GM21526 (cell line): ENCODE measurements around the gene SLIT2.

ENCODE experiments used
- ATAC-seq: cut with Tn5 transposase; IDR thresholded peaks from one replicate; pipeline ENCODE4 v1.9.1; 2021; ENCODE audit warnings: moderate library complexity; ENCODE audit not compliant: unreplicated experiment, low FRiP score

The SLIT2 gene

DNA sequence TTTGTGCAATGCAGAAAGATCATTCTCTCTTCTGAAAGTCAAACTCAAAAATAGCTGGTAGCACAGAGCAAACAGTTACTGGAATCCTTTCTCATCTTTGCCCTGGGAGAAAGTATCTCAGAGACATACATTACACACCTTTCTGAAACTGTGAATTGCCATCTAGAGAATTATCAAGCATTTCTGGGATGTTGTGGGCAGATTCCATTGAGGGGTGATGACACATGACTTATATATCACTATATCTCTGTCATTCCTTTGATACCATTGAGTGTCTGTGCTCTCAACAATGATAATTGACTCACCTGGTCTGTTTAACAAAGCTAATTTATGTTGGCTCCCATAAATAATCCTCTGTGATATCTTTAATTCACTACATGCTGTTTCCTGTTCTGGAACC lies 13.0 kb downstream of the SLIT2 start:
- no peak for ATAC-seq

- ATAC-seq, result no peak
These were observed 14.0 kb downstream of the SLIT2 start for GRCh38 chr4:20265726-20266125.

- ATAC-seq, result no peak
These were observed 14.7 kb downstream of the SLIT2 start for GRCh38 chr4:20266215-20267082.

- ATAC-seq, result no peak
These were observed 16.3 kb downstream of the SLIT2 start for GRCh38 chr4:20268028-20268427.

DNA sequence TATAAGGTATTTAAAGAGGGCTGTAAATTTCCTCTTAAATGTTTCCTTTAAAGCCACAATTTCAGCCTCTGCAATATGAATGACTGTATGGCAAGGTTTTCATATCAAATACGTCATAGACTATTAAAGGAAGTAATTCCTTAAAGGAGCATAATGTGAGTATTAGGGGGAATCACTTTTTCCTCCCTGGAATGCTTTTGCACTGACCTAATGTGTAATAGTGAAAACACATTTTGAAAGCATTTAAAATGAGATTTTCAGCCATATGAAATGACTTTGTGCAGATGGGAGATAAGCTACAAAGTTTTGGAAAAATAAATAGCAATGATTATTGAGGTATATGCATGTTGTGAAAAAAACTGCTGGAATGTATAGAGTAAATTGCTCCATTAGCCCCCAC lies 17.6 kb downstream of the SLIT2 start:
- no peak for ATAC-seq

DNA sequence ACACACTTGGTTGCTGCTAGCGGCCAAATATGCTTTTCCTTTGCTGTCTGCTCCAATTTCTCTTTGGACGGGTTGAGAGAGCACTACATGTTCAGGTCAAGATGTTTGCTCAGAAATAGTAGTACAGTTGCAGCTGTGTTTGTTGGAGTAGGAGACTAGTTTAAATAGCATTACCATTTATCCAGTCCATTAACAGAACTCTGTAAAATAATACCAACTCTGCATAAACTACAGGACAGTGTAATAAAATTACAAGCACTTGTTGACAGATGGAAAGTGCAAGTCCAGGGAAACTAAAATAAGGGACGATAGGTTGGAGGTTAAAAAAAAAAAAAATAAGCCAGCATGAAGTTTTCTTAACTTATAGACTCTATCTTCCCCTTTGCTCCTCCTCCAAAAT lies 20.2 kb downstream of the SLIT2 start:
- no peak for ATAC-seq

DNA sequence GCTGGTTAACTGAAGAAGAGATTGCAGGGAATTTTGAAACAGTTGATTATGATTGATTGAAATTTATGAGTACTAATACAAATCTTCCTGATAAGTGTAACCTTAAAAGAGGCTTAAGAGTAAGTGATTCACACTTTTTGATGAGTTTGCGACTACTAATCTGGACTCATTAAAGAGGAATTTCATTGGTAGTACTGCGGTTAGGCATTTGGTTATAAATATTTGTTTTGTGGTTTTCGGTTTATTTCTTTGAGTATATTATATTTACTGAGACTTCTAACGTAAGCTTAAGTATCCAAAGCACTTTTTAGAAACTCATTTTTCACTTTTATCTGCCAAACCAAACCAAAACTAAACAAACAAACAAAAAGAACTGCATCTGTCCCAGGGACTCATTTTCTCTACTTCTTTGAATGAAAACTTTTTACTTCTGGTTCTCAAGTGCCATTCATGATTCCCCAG lies 20.7 kb downstream of the SLIT2 start:
- ATAC-seq, result no peak

DNA sequence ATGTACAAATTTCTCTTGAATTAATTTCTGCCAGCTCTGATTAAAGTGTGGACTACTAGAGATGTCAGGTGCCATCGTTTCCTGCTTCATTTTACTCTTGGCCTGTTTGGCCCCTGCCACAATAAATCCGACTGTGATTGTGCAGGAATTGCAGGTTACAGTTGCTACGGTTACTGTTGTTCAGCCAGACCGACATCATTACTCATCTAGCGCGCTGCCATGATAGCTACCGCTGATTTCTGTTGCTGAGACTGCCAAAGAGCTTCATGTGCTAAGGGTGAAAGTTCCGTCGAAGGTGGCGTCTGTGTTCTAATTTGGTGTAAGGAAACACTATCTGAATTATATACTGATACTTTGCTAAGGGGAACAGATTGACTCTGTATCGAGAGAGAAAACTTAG lies 22.1 kb downstream of the SLIT2 start:
- ATAC-seq, result no peak

DNA sequence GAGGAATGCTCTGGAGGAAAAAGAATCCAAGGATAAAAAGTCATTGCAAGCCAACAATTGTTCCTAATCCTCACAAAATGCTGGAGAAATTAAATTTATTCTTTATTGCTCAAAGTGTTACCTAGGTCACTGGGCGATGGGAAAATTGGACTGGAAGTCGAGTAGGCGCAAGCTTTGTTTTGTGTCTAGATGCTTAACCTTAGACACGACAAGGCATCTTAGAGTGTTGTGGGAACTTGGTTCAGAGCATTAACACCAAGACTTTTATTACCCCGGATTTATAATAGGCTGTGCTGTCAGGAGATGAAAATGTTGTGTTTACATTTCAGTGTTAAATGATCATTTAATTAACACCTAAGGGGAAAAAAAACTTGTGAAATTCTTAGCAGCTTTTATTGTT lies 25.1 kb downstream of the SLIT2 start:
- no peak for ATAC-seq

- ATAC-seq, result no peak
These were observed 26.5 kb downstream of the SLIT2 start for GRCh38 chr4:20278195-20278594.

DNA sequence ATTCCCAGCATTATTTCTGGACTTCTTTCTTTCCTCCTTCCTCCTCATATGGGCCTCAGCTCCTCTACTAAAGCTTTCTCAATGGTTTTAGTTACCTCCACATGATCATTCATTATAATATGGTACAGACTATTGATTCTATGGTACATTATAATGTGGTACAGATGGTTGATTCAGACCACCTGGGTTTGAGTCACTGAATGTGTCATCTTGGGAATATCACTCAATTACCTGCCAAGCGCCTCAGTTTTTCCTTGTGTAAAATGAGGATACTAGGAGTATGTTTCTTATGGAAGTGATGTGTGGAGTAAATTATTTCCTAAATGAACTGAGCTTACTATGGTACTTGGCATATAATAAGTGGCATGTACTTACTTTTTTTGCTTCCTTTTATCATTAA lies 27.7 kb downstream of the SLIT2 start:
- no peak for ATAC-seq

GRCh38 chr4:20281453-20281852 lies 29.7 kb downstream of the SLIT2 start:
- no peak for ATAC-seq

- no peak for ATAC-seq
These were observed 31.3 kb downstream of the SLIT2 start for GRCh38 chr4:20283039-20283438.

DNA sequence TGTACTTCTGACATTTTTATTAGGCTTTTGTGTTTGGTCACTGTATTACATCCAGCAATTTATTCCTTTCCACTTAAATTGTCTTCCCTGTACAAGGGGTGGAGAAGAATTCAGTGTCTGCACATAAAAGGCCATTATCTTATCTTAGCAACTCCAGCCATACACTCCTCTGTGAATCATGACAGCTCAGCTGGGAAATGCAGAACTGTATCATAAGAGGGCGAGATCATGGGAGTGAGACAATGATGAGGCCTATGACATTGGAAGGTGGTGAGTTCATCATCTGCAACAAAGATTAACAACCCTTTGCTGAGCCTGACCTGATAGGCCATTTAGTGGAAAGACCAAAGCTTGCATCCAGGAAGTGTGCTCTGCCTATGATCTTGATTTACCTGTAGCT lies 33.3 kb downstream of the SLIT2 start:
- ATAC-seq, result no peak

DNA sequence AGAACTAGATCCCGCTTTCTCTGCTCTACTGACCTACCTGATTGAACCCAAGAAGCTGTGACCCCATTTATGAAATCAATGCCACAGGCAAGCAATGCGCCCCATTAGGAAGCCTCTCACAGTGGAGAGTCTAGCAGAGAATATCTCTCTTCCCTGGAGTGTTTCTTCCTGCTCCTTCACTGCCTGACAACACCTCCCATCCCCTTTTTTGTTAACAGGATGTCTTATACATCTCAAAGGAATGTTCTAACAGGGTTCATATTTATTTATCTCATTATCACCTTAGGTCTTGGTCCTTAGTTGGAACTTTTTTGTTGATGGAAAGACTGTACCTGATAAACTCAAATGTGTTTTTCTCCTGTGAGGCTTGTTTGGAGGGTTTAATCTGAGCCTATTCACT lies 35.5 kb downstream of the SLIT2 start:
- no peak for ATAC-seq

GRCh38 chr4:20288047-20288650 lies 36.4 kb downstream of the SLIT2 start:
- no peak for ATAC-seq

DNA sequence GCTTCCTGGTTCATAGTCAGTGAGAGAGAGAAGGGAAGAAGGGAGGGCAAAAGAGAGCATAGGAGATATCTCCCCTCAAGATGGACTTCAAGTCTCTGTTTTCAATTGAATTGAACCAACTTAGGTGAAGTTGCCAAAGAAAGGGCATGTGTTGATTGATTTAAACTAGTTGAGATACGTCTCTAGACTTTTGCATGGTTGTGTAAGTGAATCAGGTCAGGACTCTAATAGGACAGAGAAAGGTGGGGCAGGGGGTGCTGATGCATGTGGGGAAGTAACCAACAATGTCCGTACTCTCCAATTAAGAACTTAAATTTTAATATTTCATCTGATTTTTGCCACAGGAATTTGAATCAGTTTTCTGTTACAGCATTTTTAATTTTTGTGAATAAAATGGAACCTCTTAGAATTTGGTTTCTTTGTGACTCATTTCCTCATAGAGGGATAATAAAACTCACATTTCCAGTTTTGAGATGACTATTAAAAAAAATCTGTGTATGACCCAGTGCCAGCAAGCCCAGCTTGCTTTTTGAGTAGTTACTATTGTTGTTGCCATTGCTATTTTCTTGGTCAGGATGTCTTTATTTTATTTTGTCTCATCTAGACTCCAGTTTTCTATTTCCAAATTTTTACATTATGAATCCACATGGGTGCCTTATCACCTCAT lies 37.3 kb downstream of the SLIT2 start:
- no peak for ATAC-seq

- no peak for ATAC-seq
These were observed 38.1 kb downstream of the SLIT2 start for GRCh38 chr4:20289782-20290181.

DNA sequence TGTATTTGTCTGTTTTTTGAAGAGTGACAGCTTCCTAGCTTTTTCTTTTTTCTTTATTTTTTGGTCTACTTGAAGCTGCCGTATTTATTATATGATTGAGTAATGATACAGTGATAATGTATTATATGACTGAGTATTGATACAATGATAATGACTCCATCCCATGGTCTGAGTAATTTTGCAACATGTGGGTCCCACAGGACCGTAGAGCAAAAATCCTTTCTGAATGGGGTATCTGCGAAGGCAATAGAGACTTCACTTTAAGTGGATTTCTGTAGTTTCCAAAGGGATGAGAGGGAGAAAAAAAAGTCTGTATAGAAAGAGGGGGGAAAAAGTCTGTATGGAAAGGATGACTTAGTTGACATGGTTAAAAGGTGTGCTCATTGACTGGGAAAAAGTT lies 41.0 kb downstream of the SLIT2 start:
- no peak for ATAC-seq

DNA sequence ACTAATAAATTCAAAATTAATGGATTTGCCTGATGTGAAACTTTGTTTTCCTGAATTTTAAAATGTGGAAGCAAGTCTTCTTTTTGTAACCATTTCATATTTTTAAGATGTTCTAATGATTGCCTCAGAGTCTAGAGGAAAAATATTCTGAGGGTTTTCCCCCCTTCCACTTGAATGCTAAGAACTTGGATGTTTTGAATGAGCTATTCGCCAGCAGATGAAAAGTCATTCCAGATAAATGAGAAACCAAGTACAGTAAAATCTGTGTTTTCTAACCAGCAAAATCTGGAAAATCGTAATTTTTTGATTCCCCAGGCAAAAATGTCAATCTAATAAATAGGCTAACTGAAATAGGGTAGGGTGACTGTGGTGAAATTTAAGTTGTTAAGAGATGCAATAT lies 45.6 kb downstream of the SLIT2 start:
- no peak for ATAC-seq

- ATAC-seq, result no peak
These were observed 46.1 kb downstream of the SLIT2 start for GRCh38 chr4:20297783-20298182.

DNA sequence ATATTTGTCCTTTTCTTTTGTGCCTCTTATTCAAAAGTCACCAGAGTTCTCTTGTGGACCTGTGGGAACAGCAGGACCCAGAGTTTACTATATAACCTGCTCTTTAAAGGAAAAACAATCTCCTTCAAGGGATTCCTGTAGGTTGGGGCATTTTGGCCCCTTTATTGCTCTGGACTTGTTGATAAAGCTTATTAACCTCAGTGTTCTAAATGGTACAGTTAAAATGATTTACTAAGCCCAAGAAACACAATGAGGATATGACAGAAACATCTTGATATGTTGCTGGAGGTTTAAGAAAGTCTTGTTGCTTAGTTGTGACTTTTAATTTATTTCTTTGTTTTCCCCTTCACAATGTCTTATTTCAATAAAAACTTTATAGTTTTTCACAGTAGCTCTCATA lies 46.8 kb downstream of the SLIT2 start:
- no peak for ATAC-seq
